ENCODE results near the gene ZKSCAN4. TPM values are rescaled to one million over a fixed set of nuclear protein-coding genes. Genes with fewer than 3 reads are reported as not detected.

ZKSCAN4 gene
- total RNA-seq, 1 experiment from 2014 or later, result 7.3 TPM

- H3K27ac Mint-ChIP-seq, result no peak overlapping the region
- no peaks in the 10 kb centered on the region for H3K36me3 Mint-ChIP-seq
- peak overlapping the region; percentile 92 for H3K4me3 Mint-ChIP-seq
- H3K27me3 Mint-ChIP-seq (ENCODE audit: low read depth), result peaks cover 97% of the 10 kb centered on the region
- DNase-seq (ENCODE audit: low spot score) (peak; percentile 64), ATAC-seq (peak; percentile 67)
- H3K4me1 Mint-ChIP-seq, result peaks cover 21% of the 10 kb centered on the region
- ChIA-PET CTCF (interaction anchor here (1.3 to 1.6 kb wide), 3 partner anchors 56 to 176 kb away, joined by 3 to 7 read pairs (median 5); no protein-coding TSS in a partner anchor), POLR2A (interaction anchor here (1.0 to 1.1 kb wide), 2 partner anchors 103 to 370 kb away, joined by 3 read pairs; a partner anchor contains a TSS)
- TF ChIP-seq ETV6 (CRISPR knock-in tag; IDR thresholded peaks at IDR 0.05), result no peak
- no peaks in the 10 kb centered on the region for H3K9me3 Mint-ChIP-seq
These were observed 44.5 kb downstream of the ZKSCAN4 start for GRCh38 chr6:28207510-28208110.

GRCh38 chr6:28206928-28207509 is 45.0 kb downstream of the ZKSCAN4 start:
- ChIA-PET CTCF (interaction anchor here (1.4 to 1.6 kb wide), 2 partner anchors 149 to 176 kb away, joined by 5 to 7 read pairs; no protein-coding TSS in a partner anchor), POLR2A (interaction anchor here (1.0 to 1.1 kb wide), 2 partner anchors 102 to 369 kb away, joined by 3 read pairs; a partner anchor contains a TSS)
- ATAC-seq (peak; percentile 40), DNase-seq (ENCODE audit: low spot score) (no peak)
- no peak for TF ChIP-seq KAT7 (CRISPR knock-in tag; IDR thresholded peaks at IDR 0.05; ENCODE audit: borderline replicate concordance)
- TF ChIP-seq SMAD3 (CRISPR knock-in tag; IDR thresholded peaks at IDR 0.05; ENCODE audit: borderline replicate concordance), result no peak
- TF ChIP-seq GTF2I (CRISPR knock-in tag; conservative IDR thresholded peaks at IDR 0.05), result no peak
- TF ChIP-seq ATF3 (CRISPR knock-in tag; conservative IDR thresholded peaks at IDR 0.05), result no peak
- TF ChIP-seq ZSCAN18 (CRISPR knock-in tag; IDR thresholded peaks at IDR 0.05), result no peak
- no peak for TF ChIP-seq ZBTB43 (CRISPR knock-in tag; IDR thresholded peaks at IDR 0.05)
- no peak for TF ChIP-seq ZNF423 (CRISPR knock-in tag; IDR thresholded peaks at IDR 0.05)
- no peak for TF ChIP-seq PRDM15 (CRISPR knock-in tag; IDR thresholded peaks at IDR 0.05)
- no peak for TF ChIP-seq NFATC4 (CRISPR knock-in tag; IDR thresholded peaks at IDR 0.05)
- no peak for TF ChIP-seq IRF2 (CRISPR knock-in tag; IDR thresholded peaks at IDR 0.05; ENCODE audit: borderline replicate concordance, low read depth)
- TF ChIP-seq ZNF396 (CRISPR knock-in tag; IDR thresholded peaks at IDR 0.05; ENCODE audit: borderline replicate concordance), result no peak
- no peak for TF ChIP-seq ZNF121 (CRISPR knock-in tag; IDR thresholded peaks at IDR 0.05)
- TF ChIP-seq USF1 (CRISPR knock-in tag; IDR thresholded peaks at IDR 0.05), result no peak
- TF ChIP-seq ZNF416 (CRISPR knock-in tag; IDR thresholded peaks at IDR 0.05), result no peak
- no peak for TF ChIP-seq E2F1 (CRISPR knock-in tag; IDR thresholded peaks at IDR 0.05)
- no peak for TF ChIP-seq PREB (CRISPR knock-in tag; IDR thresholded peaks at IDR 0.05; ENCODE audit: borderline replicate concordance)
- TF ChIP-seq ZNF281 (CRISPR knock-in tag; IDR thresholded peaks at IDR 0.05), result no peak
- no peak for TF ChIP-seq CREM (CRISPR knock-in tag; IDR thresholded peaks at IDR 0.05)
- TF ChIP-seq TCF7 (CRISPR knock-in tag; IDR thresholded peaks at IDR 0.05; ENCODE audit: low read depth), result no peak
- no peak for TF ChIP-seq RELA (CRISPR knock-in tag; IDR thresholded peaks at IDR 0.05; ENCODE audit: borderline replicate concordance)
- Mint-ChIP-seq H3K4me1 (peaks cover 21% of the 10 kb centered on the region), H3K36me3 (no peaks in the 10 kb centered on the region), H3K4me3 (peak overlapping the region; percentile 92), H3K27ac (no peak overlapping the region), H3K27me3 (ENCODE audit: low read depth) (peaks cover 97% of the 10 kb centered on the region), H3K9me3 (no peaks in the 10 kb centered on the region)
